ENCODE measurements around the gene RGS3. TPM values are rescaled to one million over a fixed set of nuclear protein-coding genes. Genes with fewer than 3 reads are reported as not detected.
A peak's percentile ranks its signal among the peaks of the same experiment; 100 is the strongest.

RGS3 gene
- total RNA-seq, 1 donor from 2014 or later: 92.5 TPM

- Histone ChIP-seq H3K79me2 (ENCODE audit: insufficient read depth, low read length) (peaks cover 52% of the 10 kb centered on the region), H3K4me2 (ENCODE audit: low read length) (no peak overlapping the region), H3K27me3 (ENCODE audit: insufficient read depth, low read length) (no peaks in the 10 kb centered on the region), H3K4me3 (ENCODE audit: insufficient read depth, low read depth, low read length) (no peak overlapping the region), H3K27ac (ENCODE audit: low read depth, low read length) (no peak overlapping the region), H3K9ac (ENCODE audit: low read length) (no peak overlapping the region), H3K9me3 (ENCODE audit: insufficient read depth, low read depth, low read length) (no peaks in the 10 kb centered on the region), H2AFZ (ENCODE audit: low read depth, low read length) (no peak overlapping the region), H3K4me1 (ENCODE audit: insufficient read depth, low read length) (peaks cover 12% of the 10 kb centered on the region), H3K36me3 (ENCODE audit: insufficient read depth, low read length) (no peaks in the 10 kb centered on the region), H4K20me1 (ENCODE audit: insufficient read depth, low read length) (peaks cover 10% of the 10 kb centered on the region)
- DNase-seq (ENCODE audit: low read depth): no peak
- H3K27me3 Mint-ChIP-seq (ENCODE audit: low read depth, unreplicated experiment): peaks cover 2% of the 10 kb centered on the region
- no peak for FAIRE-seq
- peaks cover 3% of the 10 kb centered on the region for H3K9me3 Mint-ChIP-seq (ENCODE audit: unreplicated experiment)
- peaks cover 22% of the 10 kb centered on the region for H3K4me1 Mint-ChIP-seq (ENCODE audit: low read depth, unreplicated experiment)
- peaks cover 14% of the 10 kb centered on the region for H3K36me3 Mint-ChIP-seq (ENCODE audit: low read depth, unreplicated experiment)
- TF ChIP-seq CTCF (IDR thresholded peaks at IDR 0.05; ENCODE audit: insufficient read depth, low read depth, low read length) (no peak), EZH2 (IDR thresholded peaks at IDR 0.05; ENCODE audit: insufficient read depth, low read length) (no peak)
- peak overlapping the region; percentile 7 for H3K4me3 Mint-ChIP-seq (ENCODE audit: unreplicated experiment)
- H3K27ac Mint-ChIP-seq (ENCODE audit: unreplicated experiment): no peak overlapping the region
These were observed 108.7 kb downstream of the RGS3 start for GRCh38 chr9:113572076-113572861.

- H3K4me2 ChIP-seq (ENCODE audit: low read length): no peak overlapping the region
- no peaks in the 10 kb centered on the region for H3K36me3 ChIP-seq (ENCODE audit: insufficient read depth, low read length)
- no peak overlapping the region for H3K9ac ChIP-seq (ENCODE audit: low read length)
- H3K4me1 ChIP-seq (ENCODE audit: insufficient read depth, low read length): peaks cover 21% of the 10 kb centered on the region
- no peaks in the 10 kb centered on the region for H3K27me3 ChIP-seq (ENCODE audit: insufficient read depth, low read length)
- TF ChIP-seq EZH2 (IDR thresholded peaks at IDR 0.05; ENCODE audit: insufficient read depth, low read length): no peak
- TF ChIP-seq CTCF (IDR thresholded peaks at IDR 0.05; ENCODE audit: insufficient read depth, low read depth, low read length): no peak
- H3K27ac ChIP-seq (ENCODE audit: low read depth, low read length): no peak overlapping the region
- peaks cover 5% of the 10 kb centered on the region for H4K20me1 ChIP-seq (ENCODE audit: insufficient read depth, low read length)
- peaks cover 44% of the 10 kb centered on the region for H3K79me2 ChIP-seq (ENCODE audit: insufficient read depth, low read length)
- H2AFZ ChIP-seq (ENCODE audit: low read depth, low read length): no peak overlapping the region
- no peak overlapping the region for H3K27ac Mint-ChIP-seq (ENCODE audit: unreplicated experiment)
- no peak for FAIRE-seq
- H3K36me3 Mint-ChIP-seq (ENCODE audit: low read depth, unreplicated experiment): peaks cover 14% of the 10 kb centered on the region
- H3K9me3 Mint-ChIP-seq (ENCODE audit: unreplicated experiment): peaks cover 3% of the 10 kb centered on the region
- no peak overlapping the region for H3K4me3 Mint-ChIP-seq (ENCODE audit: unreplicated experiment)
- no peak for DNase-seq (ENCODE audit: low read depth)
- no peak overlapping the region for H3K4me3 ChIP-seq (ENCODE audit: insufficient read depth, low read depth, low read length)
- H3K4me1 Mint-ChIP-seq (ENCODE audit: low read depth, unreplicated experiment): peaks cover 29% of the 10 kb centered on the region
- no peaks in the 10 kb centered on the region for H3K9me3 ChIP-seq (ENCODE audit: insufficient read depth, low read depth, low read length)
- peaks cover 2% of the 10 kb centered on the region for H3K27me3 Mint-ChIP-seq (ENCODE audit: low read depth, unreplicated experiment)
These were observed 109.8 kb downstream of the RGS3 start for GRCh38 chr9:113573046-113573958.

Measured in astrocyte (in vitro differentiated cells and primary cell).